GM23248 (cell line): ENCODE results near the gene ACP1. TPM values are rescaled to one million over a fixed set of nuclear protein-coding genes. Genes with fewer than 3 reads are reported as not detected.

ENCODE experiments used
- DNase-seq: peaks from one replicate; pipeline ENCODE4 v3.0.0-alpha.2; 2015
- H2AFZ ChIP-seq: fragments of 200-600 bp; sonication (generic); 2 replicates; pipeline ENCODE4 v1.6.1; 2016; ENCODE audit warnings: antibody characterized with exemption
- H3F3A ChIP-seq: fragments of 200-600 bp; sonication (generic); 2 replicates; pipeline ENCODE4 v1.6.1; 2016; ENCODE audit warnings: mild to moderate bottlenecking, antibody characterized with exemption, mixed run types; ENCODE audit not compliant: insufficient read depth
- H3K27ac ChIP-seq: fragments of 200-600 bp; sonication (generic); 2 replicates; pipeline ENCODE4 v1.5.1; 2016; ENCODE audit warnings: mild to moderate bottlenecking
- H3K27me3 ChIP-seq: fragments of 200-600 bp; sonication (generic); replicated peaks from 2 replicates; pipeline ENCODE4 v1.6.1; 2016; ENCODE audit warnings: mild to moderate bottlenecking; ENCODE audit not compliant: insufficient read depth
- H3K36me3 ChIP-seq: fragments of 200-600 bp; sonication (generic); 2 replicates; pipeline ENCODE4 v1.6.1; 2016; ENCODE audit warnings: low read depth, mild to moderate bottlenecking
- H3K4me1 ChIP-seq: fragments of 200-600 bp; sonication (generic); 2 replicates; pipeline ENCODE4 v1.6.1; 2016; ENCODE audit warnings: mild to moderate bottlenecking; ENCODE audit not compliant: insufficient read depth
- H3K4me2 ChIP-seq: fragments of 200-600 bp; sonication (generic); one replicate; pipeline ENCODE4 v1.6.1; 2016; ENCODE audit warnings: mild to moderate bottlenecking; ENCODE audit not compliant: unreplicated experiment
- H3K4me3 ChIP-seq: fragments of 200-600 bp; sonication (generic); 2 replicates; pipeline ENCODE4 v1.5.1; 2016; ENCODE audit warnings: mild to moderate bottlenecking
- H3K79me2 ChIP-seq: fragments of 200-600 bp; sonication (generic); 2 replicates; pipeline ENCODE4 v1.6.1; 2016; ENCODE audit warnings: mild to moderate bottlenecking; ENCODE audit not compliant: insufficient read depth
- H3K9ac ChIP-seq: fragments of 200-600 bp; sonication (generic); 2 replicates; pipeline ENCODE4 v1.6.1; 2016; ENCODE audit warnings: mild to moderate bottlenecking
- H3K9me2 ChIP-seq: fragments of 200-600 bp; sonication (generic); 2 replicates; pipeline ENCODE4 v1.6.1; 2016; ENCODE audit warnings: mixed run types, mild to moderate bottlenecking, moderate library complexity; ENCODE audit not compliant: insufficient read depth
- H3K9me3 ChIP-seq: fragments of 200-600 bp; sonication (generic); one replicate; pipeline ENCODE4 v1.6.1; 2017; ENCODE audit warnings: low read depth
- H4K20me1 ChIP-seq: fragments of 200-600 bp; sonication (generic); 2 replicates; pipeline ENCODE4 v1.6.0; 2016; ENCODE audit not compliant: insufficient read depth
- EZH2 ChIP-seq: fragments of 200-600 bp; sonication (generic); IDR thresholded peaks from 2 replicates; pipeline ENCODE4 v1.6.1; 2018; ENCODE audit warnings: antibody characterized with exemption, mild to moderate bottlenecking; ENCODE audit not compliant: insufficient read depth, poor library complexity, severe bottlenecking
- EZH2phosphoT487 ChIP-seq: fragments of 200-600 bp; sonication (generic); IDR thresholded peaks from 2 replicates; pipeline ENCODE4 v1.6.1; 2018; ENCODE audit warnings: antibody characterized with exemption, moderate library complexity, mild to moderate bottlenecking, low read depth; ENCODE audit not compliant: insufficient read depth
- WGBS, 2 experiments: methylation state at CpG; one replicate each; pipeline ENCODE4 v1.1.6; 2015 to 2017; ENCODE audit warnings: low lambda C conversion rate in 2 of 2, low coverage in 1 of 2; ENCODE audit errors: missing lambda C conversion rate in 2 of 2; 5-methylcytosine and 5-hydroxymethylcytosine counted together
- in situ Hi-C: fragments of 300-500 bp; cut with MboI; formaldehyde crosslinking; loops from 2 replicates; pipeline ENCODE4 v1.15.0; 2020
- polyA plus RNA-seq: library from polyadenylated mRNA; unstranded; fragments of >200 nt; fragmentation: Nextera tagmentation; extraction: Ambion mirVana; gene quantifications from 2 replicates; pipeline ENCODE4 v1.2.1, GENCODE V29; 2016
- total RNA-seq: library from RNA; depleted of rRNA; stranded (reverse); fragments of >200 nt; shearing (Covaris generic); gene quantifications from 2 replicates; pipeline ENCODE4 v1.2.3, GENCODE V29; 2014

ACP1 gene
- total and polyA plus RNA-seq, 2 experiments from 2014 or later: 116 to 156 TPM

GRCh38 chr2:228115-228514 lies 36.6 kb upstream of the ACP1 start:
- no peak for DNase-seq
- Histone ChIP-seq H3K27me3 (no peaks in the 10 kb centered on the region), H3K79me2 (no peaks in the 10 kb centered on the region), H3K4me1 (no peaks in the 10 kb centered on the region), H3K9me2 (no peaks in the 10 kb centered on the region), H3K4me2 (no peak overlapping the region), H3K27ac (no peak overlapping the region), H3K36me3 (peaks cover 13% of the 10 kb centered on the region; the same call in 1 of the 2 replicates), H3K9ac (no peak overlapping the region), H3K4me3 (no peak overlapping the region), H3F3A (no peaks in the 10 kb centered on the region), H2AFZ (no peak overlapping the region), H3K9me3 (no peaks in the 10 kb centered on the region), H4K20me1 (no peaks in the 10 kb centered on the region)
- in situ Hi-C loops: no loop called here
- TF ChIP-seq EZH2phosphoT487: no peak
- no peak for TF ChIP-seq EZH2
- WGBS, 2 experiments: 94 to 95% methylated on average over 9 of the region's 9 CpGs

- H3K4me3 ChIP-seq: no peak overlapping the region
- no peak overlapping the region for H3K4me2 ChIP-seq
- H3K79me2 ChIP-seq: no peaks in the 10 kb centered on the region
- WGBS, 2 experiments: 85 to 92% methylated on average over 8 of the region's 8 CpGs
- H3K9ac ChIP-seq: no peak overlapping the region
- no peak for DNase-seq
- no peak overlapping the region for H2AFZ ChIP-seq
- H3K36me3 ChIP-seq: peaks cover 13% of the 10 kb centered on the region; the same call in 1 of the 2 replicates
- no peaks in the 10 kb centered on the region for H3K4me1 ChIP-seq
- no peak overlapping the region for H3K27ac ChIP-seq
- no peaks in the 10 kb centered on the region for H3K9me2 ChIP-seq
- in situ Hi-C loops: no loop called here
- TF ChIP-seq EZH2: no peak
- TF ChIP-seq EZH2phosphoT487: no peak
- H3K9me3 ChIP-seq: no peaks in the 10 kb centered on the region
- H3K27me3 ChIP-seq: no peaks in the 10 kb centered on the region
- no peaks in the 10 kb centered on the region for H3F3A ChIP-seq
- H4K20me1 ChIP-seq: no peaks in the 10 kb centered on the region
These were observed 36.0 kb upstream of the ACP1 start for GRCh38 chr2:228518-229278.

- Histone ChIP-seq H3F3A (no peaks in the 10 kb centered on the region), H3K4me1 (no peaks in the 10 kb centered on the region), H3K79me2 (no peaks in the 10 kb centered on the region), H3K9me3 (no peaks in the 10 kb centered on the region), H3K36me3 (peaks cover 3% of the 10 kb centered on the region; the same call in 1 of the 2 replicates), H3K27me3 (no peaks in the 10 kb centered on the region), H3K9ac (no peak overlapping the region), H3K9me2 (no peaks in the 10 kb centered on the region), H4K20me1 (no peaks in the 10 kb centered on the region), H3K27ac (no peak overlapping the region), H2AFZ (no peak overlapping the region), H3K4me3 (no peak overlapping the region), H3K4me2 (no peak overlapping the region)
- in situ Hi-C loops: no loop called here
- TF ChIP-seq EZH2phosphoT487 (no peak), EZH2 (no peak)
- no peak for DNase-seq
- WGBS, 2 experiments: 70 to 74% methylated on average over 9 of the region's 9 CpGs
These were observed 33.1 kb upstream of the ACP1 start for GRCh38 chr2:231521-232185.

- no peaks in the 10 kb centered on the region for H4K20me1 ChIP-seq
- in situ Hi-C loops: no loop called here
- H3K9me2 ChIP-seq: no peaks in the 10 kb centered on the region
- no peak overlapping the region for H3K27ac ChIP-seq
- no peaks in the 10 kb centered on the region for H3K27me3 ChIP-seq
- no peak overlapping the region for H2AFZ ChIP-seq
- TF ChIP-seq EZH2: no peak
- no peak for TF ChIP-seq EZH2phosphoT487
- H3K9ac ChIP-seq: no peak overlapping the region
- H3K4me1 ChIP-seq: no peaks in the 10 kb centered on the region
- 89 to 91% methylated on average over 7 of the region's 7 CpGs for WGBS, 2 experiments
- no peaks in the 10 kb centered on the region for H3K79me2 ChIP-seq
- DNase-seq: no peak
- peaks cover 3% of the 10 kb centered on the region; the same call in 1 of the 2 replicates for H3K36me3 ChIP-seq
- H3K4me3 ChIP-seq: no peak overlapping the region
- no peaks in the 10 kb centered on the region for H3K9me3 ChIP-seq
- H3K4me2 ChIP-seq: no peak overlapping the region
- H3F3A ChIP-seq: no peaks in the 10 kb centered on the region
These were observed 31.7 kb upstream of the ACP1 start for GRCh38 chr2:233030-233429.
